GM19043 (cell line): ENCODE measurements around the gene DIP2C.
"Not testable (repeated sequence)": the region's sequence is repeated elsewhere in the genome, so short reads cannot be mapped to it uniquely, and the experiment has no call there.

Experiments
- ATAC-seq: cut with Tn5 transposase; IDR thresholded peaks from one replicate; pipeline ENCODE4 v1.9.1; 2021; ENCODE audit warnings: low read depth; ENCODE audit not compliant: unreplicated experiment

The DIP2C gene

GRCh38 chr10:478471-479245 is 210.8 kb downstream of the DIP2C start:
- ATAC-seq = no peak

- ATAC-seq = no peak
Measured at GRCh38 chr10:477620-478019, 211.8 kb downstream of the DIP2C start.

- no peak for ATAC-seq
Measured at GRCh38 chr10:476455-476780, 213.1 kb downstream of the DIP2C start.

GRCh38 chr10:475709-476454 is 213.6 kb downstream of the DIP2C start:
- no peak for ATAC-seq

- ATAC-seq = no peak
Measured at GRCh38 chr10:474946-475345, 214.5 kb downstream of the DIP2C start.

GRCh38 chr10:474406-474805 is 215.1 kb downstream of the DIP2C start:
- no peak for ATAC-seq

- no peak for ATAC-seq
Measured at GRCh38 chr10:472241-472910, 217.1 kb downstream of the DIP2C start.

GRCh38 chr10:470339-471003 is 219.0 kb downstream of the DIP2C start:
- no peak for ATAC-seq

- no peak for ATAC-seq
Measured at GRCh38 chr10:469947-470338, 219.5 kb downstream of the DIP2C start.

GRCh38 chr10:459743-460142 is 229.7 kb downstream of the DIP2C start:
- no peak for ATAC-seq

- no peak for ATAC-seq
Measured at GRCh38 chr10:458421-458851, 231.0 kb downstream of the DIP2C start.

GRCh38 chr10:456486-456885 is 233.0 kb downstream of the DIP2C start:
- ATAC-seq = no peak

GRCh38 chr10:454860-455259 is 234.6 kb downstream of the DIP2C start:
- ATAC-seq = no peak

GRCh38 chr10:453647-454046 is 235.8 kb downstream of the DIP2C start:
- ATAC-seq = no peak

GRCh38 chr10:452512-453426 is 236.7 kb downstream of the DIP2C start:
- ATAC-seq = no peak

- ATAC-seq = no peak
Measured at GRCh38 chr10:451856-452255, 237.6 kb downstream of the DIP2C start.

- peak; percentile 84 for ATAC-seq
Measured at GRCh38 chr10:451021-451471, 238.4 kb downstream of the DIP2C start.

GRCh38 chr10:450463-450862 is 239.0 kb downstream of the DIP2C start:
- no peak for ATAC-seq

- not testable (repeated sequence) for ATAC-seq
Measured at GRCh38 chr10:449331-449730, 240.1 kb downstream of the DIP2C start.

- no peak for ATAC-seq
Measured at GRCh38 chr10:443459-443858, 246.0 kb downstream of the DIP2C start.
